H9 (cell line): ENCODE results near the gene DPP3. TPM values are rescaled to one million over a fixed set of nuclear protein-coding genes. Genes with fewer than 3 reads are reported as not detected.

ENCODE experiments used
- DNase-seq: peaks from one replicate; pipeline ENCODE4 v3.0.0-alpha.2; 2017
- H2AFZ ChIP-seq: one replicate; pipeline ENCODE4 v1.6.1; 2013; ENCODE audit warnings: mild to moderate bottlenecking, low read length, control low read depth, moderate library complexity
- H2AK5ac ChIP-seq: 2 replicates; pipeline ENCODE4 v1.6.1; 2013; ENCODE audit warnings: low read length, control low read depth, mixed read lengths; ENCODE audit not compliant: insufficient read length
- H2BK120ac ChIP-seq: one replicate; pipeline ENCODE4 v1.6.1; 2013; ENCODE audit warnings: low read depth, mild to moderate bottlenecking, low read length, control low read depth, inconsistent platforms; ENCODE audit not compliant: poor library complexity, severe bottlenecking
- H2BK12ac ChIP-seq: 2 replicates; pipeline ENCODE4 v1.6.1; 2013; ENCODE audit warnings: low read length, control low read depth, mixed read lengths, low read depth; ENCODE audit not compliant: insufficient read length
- H2BK15ac ChIP-seq: 2 replicates; pipeline ENCODE4 v1.6.1; 2013; ENCODE audit warnings: low read depth, low read length, control low read depth
- H2BK20ac ChIP-seq: one replicate; pipeline ENCODE4 v1.6.1; 2013; ENCODE audit warnings: low read depth, mild to moderate bottlenecking, low read length, control low read depth, inconsistent platforms; ENCODE audit not compliant: poor library complexity, severe bottlenecking
- H2BK5ac ChIP-seq: 2 replicates; pipeline ENCODE4 v1.6.1; 2013; ENCODE audit warnings: low read length, control low read depth, mixed read lengths; ENCODE audit not compliant: insufficient read length
- H3K14ac ChIP-seq: 2 replicates; pipeline ENCODE4 v1.6.1; 2013; ENCODE audit warnings: low read length, control low read depth; ENCODE audit not compliant: insufficient read depth
- H3K18ac ChIP-seq: 2 replicates; pipeline ENCODE4 v1.6.1; 2013; ENCODE audit warnings: low read depth, mild to moderate bottlenecking, mixed read lengths, low read length, control low read depth; ENCODE audit not compliant: insufficient read length
- H3K23ac ChIP-seq: 2 replicates; pipeline ENCODE4 v1.6.1; 2013; ENCODE audit warnings: low read length, control low read depth, mixed read lengths, low read depth; ENCODE audit not compliant: insufficient read length
- H3K23me2 ChIP-seq: 2 replicates; pipeline ENCODE4 v1.6.1; 2013; ENCODE audit warnings: low read depth, mild to moderate bottlenecking, mixed read lengths, low read length, control low read depth; ENCODE audit not compliant: insufficient read length, poor library complexity, severe bottlenecking
- H3K27ac ChIP-seq: 2 replicates; pipeline ENCODE4 v1.5.1; 2013; ENCODE audit warnings: low read length, control low read depth, mixed read lengths, low read depth; ENCODE audit not compliant: insufficient read length
- H3K27me3 ChIP-seq: 2 replicates; pipeline ENCODE4 v1.6.1; 2013; ENCODE audit warnings: low read length, control low read depth, inconsistent platforms; ENCODE audit not compliant: insufficient read depth
- H3K4ac ChIP-seq: 2 replicates; pipeline ENCODE4 v1.6.1; 2013; ENCODE audit warnings: low read depth, mild to moderate bottlenecking, control low read depth, inconsistent platforms, low read length, moderate library complexity
- H3K4me1 ChIP-seq: 2 replicates; pipeline ENCODE4 v1.6.1; 2013; ENCODE audit warnings: low read length, control low read depth, inconsistent platforms; ENCODE audit not compliant: insufficient read depth
- H3K4me2 ChIP-seq: 2 replicates; pipeline ENCODE4 v1.6.1; 2013; ENCODE audit warnings: low read length, control low read depth, mixed read lengths; ENCODE audit not compliant: insufficient read length, insufficient read depth
- H3K56ac ChIP-seq: 2 replicates; pipeline ENCODE4 v1.6.1; 2013; ENCODE audit warnings: low read depth, mild to moderate bottlenecking, mixed read lengths, low read length, control low read depth; ENCODE audit not compliant: insufficient read length
- H3K79me1 ChIP-seq: 2 replicates; pipeline ENCODE4 v1.6.1; 2013; ENCODE audit warnings: low read depth, mild to moderate bottlenecking, moderate library complexity, low read length, control low read depth, inconsistent platforms; ENCODE audit not compliant: insufficient read depth, poor library complexity, severe bottlenecking
- H3K79me2 ChIP-seq: 2 replicates; pipeline ENCODE4 v1.6.1; 2013; ENCODE audit warnings: low read length, control low read depth, inconsistent platforms; ENCODE audit not compliant: insufficient read depth
- H3K9ac ChIP-seq: 2 replicates; pipeline ENCODE4 v1.6.1; 2013; ENCODE audit warnings: low read length, control low read depth, mixed read lengths; ENCODE audit not compliant: insufficient read length; ENCODE audit errors: extremely low read depth
- H3K9me3 ChIP-seq: one replicate; pipeline ENCODE4 v1.6.1; 2013; ENCODE audit warnings: low read depth, low read length, inconsistent platforms; ENCODE audit not compliant: control insufficient read depth
- H3T11ph ChIP-seq: one replicate; pipeline ENCODE4 v1.6.1; 2013; ENCODE audit warnings: mild to moderate bottlenecking, low read length, control low read depth, inconsistent platforms
- H4K20me1 ChIP-seq: one replicate; pipeline ENCODE4 v1.6.1; 2013; ENCODE audit not compliant: control insufficient read depth, insufficient read length, insufficient read depth
- H4K5ac ChIP-seq: 2 replicates; pipeline ENCODE4 v1.6.1; 2013; ENCODE audit warnings: low read depth, mild to moderate bottlenecking, mixed read lengths, low read length, control low read depth; ENCODE audit not compliant: insufficient read length
- H4K8ac ChIP-seq: replicated peaks from 2 replicates; pipeline ENCODE4 v1.6.1; 2013; ENCODE audit warnings: low read length, control low read depth, mixed read lengths, low read depth; ENCODE audit not compliant: insufficient read length
- H4K91ac ChIP-seq: 2 replicates; pipeline ENCODE4 v1.6.1; 2013; ENCODE audit warnings: low read depth, mild to moderate bottlenecking, moderate library complexity, mixed read lengths, low read length, control low read depth; ENCODE audit not compliant: insufficient read length
- H3K27ac Mint-ChIP-seq, 3 experiments: 2 replicates in 2 of 3; 3 replicates in 1 of 3; pipeline ENCODE4 v1.8.0; 2020 to 2021; ENCODE audit warnings: mixed read lengths in 3 of 3, mild to moderate bottlenecking in 1 of 3, moderate library complexity in 1 of 3
- H3K27me3 Mint-ChIP-seq: 2 replicates; pipeline ENCODE4 v1.8.0; 2021; ENCODE audit warnings: low read depth, mild to moderate bottlenecking, moderate library complexity, mixed read lengths
- H3K36me3 Mint-ChIP-seq, 3 experiments: 2 replicates in 2 of 3; 3 replicates in 1 of 3; pipeline ENCODE4 v1.8.0; 2020 to 2021; ENCODE audit warnings: low read depth in 3 of 3, mixed read lengths in 3 of 3; ENCODE audit not compliant: insufficient read depth in 1 of 3
- H3K4me1 Mint-ChIP-seq, 2 experiments: 2 replicates each; pipeline ENCODE4 v1.8.0; 2020; ENCODE audit warnings: mixed read lengths in 2 of 2
- H3K4me3 Mint-ChIP-seq, 2 experiments: 2 replicates in 1 of 2; 3 replicates in 1 of 2; pipeline ENCODE4 v1.8.0; 2020 to 2021; ENCODE audit warnings: mild to moderate bottlenecking in 2 of 2, mixed read lengths in 2 of 2, moderate library complexity in 1 of 2
- H3K9me3 Mint-ChIP-seq, 2 experiments: 2 replicates in 1 of 2; 3 replicates in 1 of 2; pipeline ENCODE4 v1.8.0; 2020; ENCODE audit warnings: mild to moderate bottlenecking in 2 of 2, mixed read lengths in 2 of 2, moderate library complexity in 1 of 2
- CTCF ChIP-seq: fragments of 200-600 bp; sonication (generic); conservative IDR thresholded peaks from 3 replicates; pipeline ENCODE4 v1.8.0; 2021; ENCODE audit warnings: antibody characterized with exemption, mild to moderate bottlenecking
- WGBS: extraction: QIAGEN DNeasy Blood & Tissue Kit; methylation state at CpG from one replicate; pipeline ENCODE4 v1.1.7; 2013; ENCODE audit warnings: missing lambda C conversion rate, low lambda C conversion rate, mixed read lengths; ENCODE audit not compliant: insufficient read length; ENCODE audit errors: extremely low coverage; 5-methylcytosine and 5-hydroxymethylcytosine counted together
- total RNA-seq: library from RNA; stranded (reverse); gene quantifications from 2 replicates; pipeline ENCODE4 v1.2.1, GENCODE V29; 2021

Gene DPP3
- total RNA-seq, 1 experiment from 2014 or later, result 85.3 TPM

- Histone ChIP-seq H2AFZ (no peak overlapping the region), H2BK12ac (no peak overlapping the region), H2BK5ac (no peak overlapping the region), H3T11ph (no peak overlapping the region), H4K20me1 (no peaks in the 10 kb centered on the region), H3K27ac (no peak overlapping the region), H2BK15ac (no peak overlapping the region), H2AK5ac (no peak overlapping the region), H3K56ac (no peak overlapping the region), H4K5ac (no peak overlapping the region), H3K27me3 (no peaks in the 10 kb centered on the region), H3K23me2 (peaks cover 7% of the 10 kb centered on the region), H2BK20ac (no peak overlapping the region), H3K18ac (no peak overlapping the region), H3K4me1 (no peaks in the 10 kb centered on the region), H3K79me2 (no peaks in the 10 kb centered on the region), H2BK120ac (no peak overlapping the region), H3K14ac (no peak overlapping the region), H3K4me2 (peak overlapping the region; percentile 98), H4K91ac (no peak overlapping the region), H3K9ac (peak overlapping the region; percentile 31), H4K8ac (no peak overlapping the region), H3K23ac (no peak overlapping the region), H3K79me1 (no peaks in the 10 kb centered on the region), H3K4ac (no peak overlapping the region), H3K9me3 (no peaks in the 10 kb centered on the region)
- no peak for TF ChIP-seq CTCF
- Mint-ChIP-seq H3K27me3 (no peaks in the 10 kb centered on the region), H3K36me3 (peaks cover 0 to 24% (median 3%) of the 10 kb centered on the region in 3 experiments; a peak in 5 of 7 replicates), H3K27ac (peak overlapping the region; percentile 61 to 97 (median 77); a peak in 5 of 7 replicates), H3K4me1 (peaks cover 9 to 10% of the 10 kb centered on the region in 2 experiments), H3K9me3 (no peaks in the 10 kb centered on the region), H3K4me3 (peak overlapping the region; percentile 95 to 97)
- no peak for DNase-seq
- WGBS, result no CpG with 5 or more reads among the region's 5 CpGs
These were observed 30.7 kb downstream of the DPP3 start for GRCh38 chr11:66510990-66511339.
